Esophagus (tissue), 2 donors: ENCODE results near the gene TBCE. TPM values are rescaled to one million over a fixed set of nuclear protein-coding genes. Genes with fewer than 3 reads are reported as not detected.

Source experiments
- H3K27ac ChIP-seq, 2 donors: one replicate each; pipeline ENCODE4 v1.5.1; 2013; ENCODE audit warnings: low read depth in 2 of 2, mild to moderate bottlenecking in 2 of 2, inconsistent platforms in 1 of 2, low read length in 1 of 2, moderate library complexity in 1 of 2
- H3K27me3 ChIP-seq, 2 donors: one replicate each; pipeline ENCODE4 v1.6.1; 2013; ENCODE audit warnings: low read length in 2 of 2, control low read depth in 1 of 2, mild to moderate bottlenecking in 1 of 2; ENCODE audit not compliant: insufficient read depth in 2 of 2, control insufficient read depth in 1 of 2
- H3K36me3 ChIP-seq, 2 donors: one replicate each; pipeline ENCODE4 v1.6.1; 2013; ENCODE audit warnings: low read length in 1 of 2; ENCODE audit not compliant: control insufficient read depth in 2 of 2, insufficient read depth in 2 of 2
- H3K4me1 ChIP-seq, 2 donors: one replicate each; pipeline ENCODE4 v1.6.1; 2013; ENCODE audit warnings: low read length in 1 of 2; ENCODE audit not compliant: control insufficient read depth in 2 of 2, insufficient read depth in 2 of 2
- H3K4me3 ChIP-seq, 2 donors: one replicate each; pipeline ENCODE4 v1.5.1; 2013; ENCODE audit warnings: low read length in 2 of 2, mild to moderate bottlenecking in 2 of 2, low read depth in 1 of 2, moderate library complexity in 1 of 2
- H3K9me3 ChIP-seq, 2 donors: one replicate each; pipeline ENCODE4 v1.6.1; 2013; ENCODE audit warnings: mild to moderate bottlenecking in 2 of 2, low read depth in 1 of 2, low read length in 1 of 2, moderate library complexity in 1 of 2; ENCODE audit not compliant: control insufficient read depth in 2 of 2, insufficient read depth in 1 of 2
- WGBS, 2 donors: extraction: QIAGEN DNeasy Blood & Tissue Kit; methylation state at CpG; one replicate each; pipeline ENCODE4 v1.1.7; 2013; 5-methylcytosine and 5-hydroxymethylcytosine counted together
- polyA plus RNA-seq, 2 donors: library from polyadenylated mRNA; stranded (reverse); fragments of 200-250 nt; gene quantifications; one replicate each; pipeline ENCODE4 v1.2.3, GENCODE V29; 2013
- donor health status: healthy with polysubstance abuse.
- donor health status: Bipolar disorder and iron deficiency.

TBCE gene, protein sequence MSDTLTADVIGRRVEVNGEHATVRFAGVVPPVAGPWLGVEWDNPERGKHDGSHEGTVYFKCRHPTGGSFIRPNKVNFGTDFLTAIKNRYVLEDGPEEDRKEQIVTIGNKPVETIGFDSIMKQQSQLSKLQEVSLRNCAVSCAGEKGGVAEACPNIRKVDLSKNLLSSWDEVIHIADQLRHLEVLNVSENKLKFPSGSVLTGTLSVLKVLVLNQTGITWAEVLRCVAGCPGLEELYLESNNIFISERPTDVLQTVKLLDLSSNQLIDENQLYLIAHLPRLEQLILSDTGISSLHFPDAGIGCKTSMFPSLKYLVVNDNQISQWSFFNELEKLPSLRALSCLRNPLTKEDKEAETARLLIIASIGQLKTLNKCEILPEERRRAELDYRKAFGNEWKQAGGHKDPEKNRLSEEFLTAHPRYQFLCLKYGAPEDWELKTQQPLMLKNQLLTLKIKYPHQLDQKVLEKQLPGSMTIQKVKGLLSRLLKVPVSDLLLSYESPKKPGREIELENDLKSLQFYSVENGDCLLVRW
- 10 to 100 TPM; 14.4 to 25.9 TPM for polyA plus RNA-seq

DNA sequence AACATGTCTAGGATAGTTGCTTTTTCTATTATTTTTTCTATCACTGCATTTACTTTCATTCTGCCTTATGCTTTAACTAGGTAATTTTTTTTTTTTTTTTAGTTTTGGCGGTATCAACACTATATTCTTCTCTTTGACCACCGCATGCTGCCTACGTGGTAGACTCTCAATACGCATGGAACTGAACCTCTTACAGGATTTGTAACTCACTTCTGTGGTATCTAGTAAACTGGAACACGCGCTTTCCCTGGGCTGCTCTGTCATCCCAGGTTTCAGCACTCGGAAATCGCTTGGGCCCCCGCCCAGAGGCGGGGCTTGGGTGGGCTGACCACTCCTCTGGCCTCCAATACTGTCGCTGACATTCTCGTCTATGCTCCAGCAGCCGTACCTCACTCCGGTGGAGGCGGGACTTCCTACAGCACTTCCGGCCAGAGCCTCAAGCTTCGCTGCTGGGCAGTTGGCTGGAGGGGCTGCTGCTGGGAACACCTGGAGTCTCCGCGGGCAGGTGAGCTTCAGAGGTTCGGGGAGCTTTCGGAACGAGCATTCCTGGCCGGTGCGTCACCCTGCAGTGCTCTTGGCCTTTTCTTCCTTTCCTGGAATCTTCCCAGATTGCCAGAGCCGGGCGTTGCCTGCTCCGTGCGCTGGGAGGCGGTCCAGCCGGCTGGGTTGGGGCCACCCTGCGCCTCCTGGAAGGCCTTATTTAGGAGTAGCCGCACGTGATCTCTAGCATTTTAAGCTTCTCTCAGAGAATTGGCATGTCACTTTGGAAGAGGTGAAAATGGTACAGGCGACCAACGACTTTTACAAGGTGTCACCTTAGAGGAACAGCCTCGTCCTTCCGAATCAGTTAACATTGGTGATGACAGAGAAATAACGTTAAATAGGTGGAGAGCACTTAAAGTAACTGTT, at the start of gene TBCE:
Gene TBCE, plus strand, starts transcription at position 428 of the 909 bp plus-strand sequence. CDS start 12,623 bp downstream, outside the sequence.
- H3K27ac ChIP-seq = peak within 1 kb of the TSS; percentile 95 to 98

DNA sequence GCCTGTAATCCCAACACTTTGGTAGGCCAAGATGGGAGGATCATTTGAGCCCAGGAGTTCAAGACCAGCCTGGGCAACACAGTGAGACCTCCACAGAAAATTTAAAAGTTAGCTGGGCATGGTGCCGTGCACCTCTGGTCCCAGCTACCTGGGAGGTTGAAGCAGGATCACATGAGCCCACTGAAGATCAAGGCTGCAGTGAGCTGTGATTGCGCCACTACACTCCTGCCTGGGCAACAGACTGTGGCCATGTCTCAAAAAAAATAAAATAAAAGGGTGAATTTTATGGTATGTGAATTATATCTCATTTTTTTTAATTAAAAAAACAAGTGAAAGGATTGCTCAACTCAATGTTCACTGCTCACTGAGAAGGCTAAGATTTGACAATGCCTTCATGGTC, 48.0 kb upstream of the TBCE start:
- Histone ChIP-seq H3K36me3 (no peaks in the 10 kb centered on the region), H3K27me3 (no peaks in the 10 kb centered on the region), H3K9me3 (no peaks in the 10 kb centered on the region), H3K4me3 (no peak overlapping the region), H3K27ac (no peak overlapping the region), H3K4me1 (no peaks in the 10 kb centered on the region)
- WGBS, 2 donors = 97 to 98% methylated on average over 2 of the region's 2 CpGs

More for the DNA sequence above, at the start of gene TBCE:
- H3K27me3 ChIP-seq = no peaks in the 10 kb centered on the region
- H3K4me3 ChIP-seq = peak within 1 kb of the TSS; percentile 77 to 92
- no peaks in the 10 kb centered on the region for H3K36me3 ChIP-seq
- no peaks in the 10 kb centered on the region for H3K4me1 ChIP-seq
- WGBS, 2 donors = 1% methylated on average over 37 to 38 of the region's 38 CpGs
- no peaks in the 10 kb centered on the region for H3K9me3 ChIP-seq

DNA sequence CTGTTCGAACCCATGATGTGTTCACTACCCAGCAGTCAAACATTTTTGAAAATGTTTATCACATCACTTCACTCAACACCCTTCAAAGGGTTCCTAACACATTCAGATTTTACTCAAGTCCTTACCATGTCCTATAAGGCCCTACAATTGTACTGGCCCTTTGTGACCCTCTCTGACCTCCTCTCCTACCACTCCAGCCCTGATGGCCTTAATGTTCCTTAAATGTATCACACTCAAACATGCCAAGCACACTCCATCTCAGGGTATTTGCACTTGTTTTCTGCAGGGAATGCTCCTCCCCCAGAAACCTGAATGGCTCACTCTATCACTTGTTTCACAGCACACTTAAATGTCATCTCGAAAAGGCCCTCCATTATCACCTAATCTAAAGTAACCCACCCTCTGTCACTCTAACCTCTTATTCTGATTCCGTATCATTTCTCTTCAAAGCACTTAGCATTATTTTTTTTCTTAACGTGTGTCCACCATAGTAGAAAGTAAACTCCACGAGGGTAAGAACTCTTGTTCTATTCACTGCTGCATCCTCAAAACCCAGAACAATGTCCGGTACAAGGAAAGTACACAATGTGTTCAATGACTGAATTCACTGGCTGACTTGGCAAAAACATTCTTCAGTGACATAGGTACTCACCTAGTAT, 46.6 kb upstream of the TBCE start:
- Histone ChIP-seq H3K9me3 (no peaks in the 10 kb centered on the region), H3K27me3 (no peaks in the 10 kb centered on the region), H3K27ac (no peak overlapping the region), H3K4me3 (no peak overlapping the region), H3K4me1 (no peaks in the 10 kb centered on the region), H3K36me3 (no peaks in the 10 kb centered on the region)
- 75 to 84% methylated on average over 6 of the region's 6 CpGs for WGBS, 2 donors

DNA sequence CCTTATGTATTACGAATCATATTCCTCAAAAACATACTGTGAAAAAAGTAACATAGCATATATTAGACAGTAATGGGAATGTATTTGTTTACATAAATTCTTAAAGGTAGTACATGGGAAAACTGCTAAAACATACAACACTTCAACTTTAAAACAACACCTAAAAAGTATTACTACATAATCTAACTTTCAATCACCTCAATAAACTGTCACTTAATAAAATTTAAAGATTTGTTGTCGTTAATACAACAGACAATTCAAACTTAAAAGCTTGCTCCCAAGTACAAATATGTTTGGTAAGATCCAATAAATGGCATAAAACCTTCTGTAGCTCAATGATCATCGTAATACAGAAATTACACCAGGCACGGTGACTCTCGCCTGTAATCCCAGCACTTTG, 42.9 kb upstream of the TBCE start:
- H3K9me3 ChIP-seq = no peaks in the 10 kb centered on the region
- no peaks in the 10 kb centered on the region for H3K27me3 ChIP-seq
- WGBS, 2 donors = 89 to 91% methylated on average over 5 of the region's 5 CpGs
- no peak overlapping the region for H3K27ac ChIP-seq
- H3K36me3 ChIP-seq = no peaks in the 10 kb centered on the region
- no peak overlapping the region for H3K4me3 ChIP-seq
- H3K4me1 ChIP-seq = no peaks in the 10 kb centered on the region

GRCh38 chr1:235325139-235325538, 42.1 kb upstream of the TBCE start:
- no peaks in the 10 kb centered on the region for H3K4me1 ChIP-seq
- WGBS, 2 donors = 12 to 16% methylated on average over 3 of the region's 3 CpGs
- H3K9me3 ChIP-seq = no peaks in the 10 kb centered on the region
- no peaks in the 10 kb centered on the region for H3K27me3 ChIP-seq
- no peaks in the 10 kb centered on the region for H3K36me3 ChIP-seq
- H3K27ac ChIP-seq = no peak overlapping the region
- no peak overlapping the region for H3K4me3 ChIP-seq

- H3K9me3 ChIP-seq = no peaks in the 10 kb centered on the region
- peak overlapping the region in 1 of 2 donors; percentile 16 for H3K4me3 ChIP-seq
- H3K27me3 ChIP-seq = no peaks in the 10 kb centered on the region
- H3K27ac ChIP-seq = no peak overlapping the region
- no peaks in the 10 kb centered on the region for H3K36me3 ChIP-seq
- 13 to 16% methylated on average over 2 of the region's 2 CpGs for WGBS, 2 donors
- H3K4me1 ChIP-seq = no peaks in the 10 kb centered on the region
Measured at GRCh38 chr1:235325854-235326253, 41.4 kb upstream of the TBCE start.

DNA sequence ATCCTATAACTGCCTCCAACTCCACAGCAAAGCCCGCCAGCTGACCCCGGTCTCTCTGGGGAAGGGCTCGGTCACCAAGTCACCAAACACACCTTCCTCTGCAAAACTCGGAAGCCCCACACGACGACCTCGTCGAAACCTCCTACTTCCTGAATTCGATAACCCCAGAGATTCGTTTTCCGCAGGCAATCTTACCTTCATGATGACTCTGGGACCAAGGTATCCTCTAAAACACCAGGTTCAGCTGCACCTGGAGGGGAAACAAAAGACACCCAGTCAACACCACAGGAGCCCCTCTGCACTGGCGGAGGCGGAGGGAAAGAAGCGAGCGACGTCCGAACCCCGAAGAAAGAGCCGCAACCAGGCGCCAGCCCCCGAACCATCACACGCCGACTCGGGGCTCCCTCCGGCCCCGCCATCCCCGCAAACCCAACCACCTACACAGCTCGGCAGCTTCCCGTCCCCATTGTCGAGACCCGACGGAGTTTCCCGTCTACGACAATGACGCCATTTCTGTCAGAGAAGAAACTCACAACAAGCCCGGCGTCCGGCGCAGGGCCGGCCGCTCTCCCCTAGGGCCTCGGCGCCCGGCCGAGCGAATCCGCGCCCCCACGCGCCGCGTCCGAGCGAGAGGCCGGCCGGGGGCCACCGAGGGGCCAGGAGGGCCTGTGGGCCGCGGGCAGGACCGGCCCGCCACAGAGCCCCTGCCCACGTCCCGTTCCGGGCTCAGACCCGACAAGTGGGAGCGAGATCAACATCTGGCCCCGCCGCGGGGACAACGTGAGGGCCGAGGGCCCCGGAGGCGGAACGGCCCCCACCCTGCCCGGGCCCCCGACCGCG, 40.3 kb upstream of the TBCE start:
- H3K4me1 ChIP-seq = no peaks in the 10 kb centered on the region
- H3K36me3 ChIP-seq = no peaks in the 10 kb centered on the region
- peak overlapping the region; percentile 96 to 97 for H3K27ac ChIP-seq
- no peaks in the 10 kb centered on the region for H3K9me3 ChIP-seq
- H3K4me3 ChIP-seq = peak overlapping the region; percentile 93 to 99
- no peaks in the 10 kb centered on the region for H3K27me3 ChIP-seq
- WGBS, 2 donors = 0 to 1% methylated on average over 69 to 78 of the region's 78 CpGs

DNA sequence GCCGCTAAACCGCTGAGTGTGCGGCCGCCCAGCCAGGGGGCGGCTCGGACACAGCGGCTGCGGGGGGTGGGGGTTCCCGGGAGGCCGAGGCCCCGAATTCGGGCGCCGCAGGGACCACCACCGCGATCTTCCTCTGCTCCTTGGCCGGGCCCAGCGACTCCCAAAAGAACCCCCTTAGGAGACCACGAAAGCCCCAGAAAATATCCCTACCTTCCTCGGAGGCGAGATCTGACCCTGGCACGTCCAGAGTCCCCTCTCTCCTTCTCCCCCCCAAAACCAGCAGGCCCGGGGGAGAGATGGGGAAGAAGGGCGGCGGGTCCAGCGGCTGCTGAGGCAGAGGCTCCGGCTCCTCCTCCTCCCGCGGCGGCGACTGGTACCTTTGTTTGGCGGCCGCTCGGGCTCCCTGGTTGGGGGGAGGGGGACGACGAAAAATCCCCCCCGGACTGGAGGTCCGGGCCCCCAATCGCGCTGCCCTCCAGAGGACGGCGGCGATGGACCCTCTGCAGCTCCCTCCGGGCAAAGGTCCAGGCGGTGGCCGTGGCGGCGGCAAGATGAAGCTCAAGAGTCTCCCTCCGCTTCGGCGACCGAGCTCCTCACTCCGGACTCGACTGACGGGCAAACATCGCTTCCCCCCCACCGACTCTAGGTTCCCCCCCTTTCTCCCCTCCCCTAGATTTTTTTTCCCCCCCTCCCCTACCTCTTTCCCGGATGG, 39.5 kb upstream of the TBCE start, which contains the start of gene ARID4B:
Gene ARID4B, minus strand, starts transcription at position 621 of the 712 bp plus-strand sequence. CDS start 1,260 bp downstream, outside the sequence.
- WGBS, 2 donors = 0 to 1% methylated on average over 45 to 58 of the region's 58 CpGs
- Histone ChIP-seq H3K27ac (peak within 1 kb of the TSS; percentile 96 to 97), H3K4me3 (peak within 1 kb of the TSS; percentile 93 to 99), H3K36me3 (no peaks in the 10 kb centered on the region), H3K27me3 (no peaks in the 10 kb centered on the region), H3K9me3 (no peaks in the 10 kb centered on the region), H3K4me1 (no peaks in the 10 kb centered on the region)
